Measurements from ENCODE around the gene DPYD. TPM values are rescaled to one million over a fixed set of nuclear protein-coding genes. Genes with fewer than 3 reads are reported as not detected.

The DPYD gene
- total and polyA plus RNA-seq, 4 donors = 17.7 to 99.3 (median 74.4) TPM

DNA sequence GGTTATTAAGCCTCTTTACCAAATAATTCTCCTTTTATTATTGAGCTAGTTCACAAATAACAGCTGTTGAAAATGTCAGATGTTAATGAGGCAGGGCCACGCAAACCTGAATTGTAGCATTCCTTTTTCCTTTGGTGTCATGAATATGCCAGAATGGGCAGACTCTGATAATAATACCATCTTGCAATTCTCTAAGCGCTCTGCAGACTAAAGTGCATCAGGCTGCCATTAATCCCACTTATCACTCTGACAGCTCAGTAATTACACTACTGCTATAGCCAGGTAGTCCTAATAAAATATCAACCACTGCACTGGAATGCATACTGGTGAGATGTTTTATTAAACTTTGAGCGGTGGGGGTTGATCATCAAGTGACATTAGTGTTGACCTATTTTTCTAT is 177.7 kb downstream of the DPYD start:
- Histone ChIP-seq H3K4me1 (ENCODE audit: control insufficient read depth in 5 of 5, insufficient read depth in 5 of 5, low read length in 5 of 5) (no peaks in the 10 kb centered on the region), H3K36me3 (ENCODE audit: control insufficient read depth in 4 of 4, insufficient read depth in 4 of 4, low read length in 4 of 4) (no peaks in the 10 kb centered on the region), H3K9ac (ENCODE audit: insufficient read depth in 1 of 2, low read length in 2 of 2) (no peak overlapping the region), H3K27ac (ENCODE audit: low read depth in 1 of 2, low read length in 1 of 2) (no peak overlapping the region), H3K27me3 (ENCODE audit: control insufficient read depth in 3 of 3, insufficient read depth in 3 of 3, low read length in 2 of 3) (no peaks in the 10 kb centered on the region), H3K9me3 (ENCODE audit: control insufficient read depth in 4 of 4, insufficient read depth in 3 of 4, low read length in 3 of 4) (no peaks in the 10 kb centered on the region), H3K4me3 (no peak overlapping the region)
- DNase-seq (no peak), ATAC-seq (ENCODE audit: insufficient read depth, low FRiP score) (no peak)
- TF ChIP-seq, protein P1, sequence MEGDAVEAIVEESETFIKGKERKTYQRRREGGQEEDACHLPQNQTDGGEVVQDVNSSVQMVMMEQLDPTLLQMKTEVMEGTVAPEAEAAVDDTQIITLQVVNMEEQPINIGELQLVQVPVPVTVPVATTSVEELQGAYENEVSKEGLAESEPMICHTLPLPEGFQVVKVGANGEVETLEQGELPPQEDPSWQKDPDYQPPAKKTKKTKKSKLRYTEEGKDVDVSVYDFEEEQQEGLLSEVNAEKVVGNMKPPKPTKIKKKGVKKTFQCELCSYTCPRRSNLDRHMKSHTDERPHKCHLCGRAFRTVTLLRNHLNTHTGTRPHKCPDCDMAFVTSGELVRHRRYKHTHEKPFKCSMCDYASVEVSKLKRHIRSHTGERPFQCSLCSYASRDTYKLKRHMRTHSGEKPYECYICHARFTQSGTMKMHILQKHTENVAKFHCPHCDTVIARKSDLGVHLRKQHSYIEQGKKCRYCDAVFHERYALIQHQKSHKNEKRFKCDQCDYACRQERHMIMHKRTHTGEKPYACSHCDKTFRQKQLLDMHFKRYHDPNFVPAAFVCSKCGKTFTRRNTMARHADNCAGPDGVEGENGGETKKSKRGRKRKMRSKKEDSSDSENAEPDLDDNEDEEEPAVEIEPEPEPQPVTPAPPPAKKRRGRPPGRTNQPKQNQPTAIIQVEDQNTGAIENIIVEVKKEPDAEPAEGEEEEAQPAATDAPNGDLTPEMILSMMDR (IDR thresholded peaks at IDR 0.05; ENCODE audit: control extremely low read depth, extremely low read depth) = no peak
- 94 to 97% methylated on average over 3 of the region's 3 CpGs for WGBS, 2 donors

DNA sequence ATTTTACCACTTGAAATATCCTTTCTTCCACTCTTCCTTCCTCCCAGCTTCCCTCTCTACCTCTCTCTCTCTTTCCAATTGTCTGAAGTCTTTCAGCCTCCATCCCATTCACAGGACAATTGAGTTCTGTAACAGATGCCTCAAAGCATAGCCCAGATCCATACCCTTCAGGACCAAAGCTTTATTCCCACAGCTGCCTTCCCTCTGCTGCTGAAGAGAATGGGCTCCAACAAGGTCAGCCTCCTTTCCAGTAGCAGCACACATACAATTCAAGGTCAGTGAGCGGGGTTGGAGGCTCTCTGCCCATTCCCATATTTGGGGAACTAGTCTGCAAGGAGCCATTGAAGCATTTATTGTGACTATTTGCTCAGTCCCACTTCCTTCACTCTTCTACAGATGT is 179.9 kb downstream of the DPYD start:
- Histone ChIP-seq H3K4me3 (no peak overlapping the region), H3K36me3 (ENCODE audit: control insufficient read depth in 4 of 4, insufficient read depth in 4 of 4, low read length in 4 of 4) (no peaks in the 10 kb centered on the region), H3K9ac (ENCODE audit: insufficient read depth in 1 of 2, low read length in 2 of 2) (no peak overlapping the region), H3K27ac (ENCODE audit: low read depth in 1 of 2, low read length in 1 of 2) (no peak overlapping the region), H3K9me3 (ENCODE audit: control insufficient read depth in 4 of 4, insufficient read depth in 3 of 4, low read length in 3 of 4) (no peaks in the 10 kb centered on the region), H3K27me3 (ENCODE audit: control insufficient read depth in 3 of 3, insufficient read depth in 3 of 3, low read length in 2 of 3) (no peaks in the 10 kb centered on the region), H3K4me1 (ENCODE audit: control insufficient read depth in 5 of 5, insufficient read depth in 5 of 5, low read length in 5 of 5) (no peaks in the 10 kb centered on the region)
- TF ChIP-seq, protein P1 (IDR thresholded peaks at IDR 0.05; ENCODE audit: control extremely low read depth, extremely low read depth) = no peak
- WGBS, 2 donors = 95 to 98% methylated on average over 1 of the region's 1 CpG
- no peak for ATAC-seq (ENCODE audit: insufficient read depth, low FRiP score)
- no peak for DNase-seq

DNA sequence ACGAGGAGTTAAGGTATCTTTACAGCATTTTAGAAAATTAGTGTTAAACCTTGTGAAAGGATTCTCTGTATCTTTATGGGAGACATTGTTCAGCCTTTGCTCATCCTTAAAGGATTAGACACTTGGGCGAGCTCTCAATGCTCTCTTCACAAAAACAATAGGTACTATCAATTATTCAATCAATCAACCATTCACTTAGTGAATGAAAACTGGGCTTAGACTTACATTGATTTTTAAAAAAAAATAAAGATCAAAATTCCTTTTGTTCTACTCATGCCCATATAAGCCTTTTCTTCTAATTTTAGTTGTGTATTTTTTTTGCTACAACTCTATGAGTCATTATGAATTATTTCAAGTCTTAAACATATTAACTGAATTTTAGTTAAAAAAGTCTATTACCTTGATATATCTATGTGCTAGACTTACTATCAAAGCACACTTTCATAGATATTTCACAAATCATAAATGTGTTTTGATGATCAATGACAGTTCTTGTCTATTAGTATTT is 181.2 kb downstream of the DPYD start:
- Histone ChIP-seq H3K27ac (ENCODE audit: low read depth in 1 of 2, low read length in 1 of 2) (no peak overlapping the region), H3K9ac (ENCODE audit: insufficient read depth in 1 of 2, low read length in 2 of 2) (no peak overlapping the region), H3K27me3 (ENCODE audit: control insufficient read depth in 3 of 3, insufficient read depth in 3 of 3, low read length in 2 of 3) (no peaks in the 10 kb centered on the region), H3K4me3 (no peak overlapping the region), H3K36me3 (ENCODE audit: control insufficient read depth in 4 of 4, insufficient read depth in 4 of 4, low read length in 4 of 4) (no peaks in the 10 kb centered on the region), H3K4me1 (ENCODE audit: control insufficient read depth in 5 of 5, insufficient read depth in 5 of 5, low read length in 5 of 5) (no peaks in the 10 kb centered on the region), H3K9me3 (ENCODE audit: control insufficient read depth in 4 of 4, insufficient read depth in 3 of 4, low read length in 3 of 4) (no peaks in the 10 kb centered on the region)
- ATAC-seq (ENCODE audit: insufficient read depth, low FRiP score) = no peak
- TF ChIP-seq, protein P1 (IDR thresholded peaks at IDR 0.05; ENCODE audit: control extremely low read depth, extremely low read depth) = no peak
- WGBS, 2 donors = 99% methylated on average over 2 of the region's 2 CpGs
- DNase-seq = no peak

DNA sequence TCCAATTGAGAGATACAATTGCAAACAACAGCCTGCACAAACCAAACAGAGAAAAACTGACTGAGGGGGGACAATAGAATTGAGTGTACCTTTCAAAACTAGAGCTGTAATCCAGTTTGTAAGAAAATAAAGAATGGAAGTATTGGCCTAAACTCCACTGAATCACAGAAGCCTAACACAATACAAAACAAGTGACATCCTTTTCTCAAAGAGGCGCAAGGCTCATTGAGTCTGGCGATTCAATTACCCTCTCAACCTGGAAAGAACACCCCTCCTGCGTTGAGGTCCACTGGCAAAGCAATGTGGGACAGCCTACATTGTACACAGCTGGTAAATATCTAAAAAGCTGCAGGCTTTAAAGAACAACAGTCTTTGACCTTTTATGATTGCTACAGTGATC is 182.6 kb downstream of the DPYD start:
- 93 to 97% methylated on average over 3 of the region's 3 CpGs for WGBS, 2 donors
- H3K4me1 ChIP-seq (ENCODE audit: control insufficient read depth in 5 of 5, insufficient read depth in 5 of 5, low read length in 5 of 5) = no peaks in the 10 kb centered on the region
- no peak overlapping the region for H3K9ac ChIP-seq (ENCODE audit: insufficient read depth in 1 of 2, low read length in 2 of 2)
- DNase-seq = no peak
- TF ChIP-seq, protein P1 (IDR thresholded peaks at IDR 0.05; ENCODE audit: control extremely low read depth, extremely low read depth) = no peak
- no peaks in the 10 kb centered on the region for H3K9me3 ChIP-seq (ENCODE audit: control insufficient read depth in 4 of 4, insufficient read depth in 3 of 4, low read length in 3 of 4)
- no peak overlapping the region for H3K4me3 ChIP-seq
- no peak for ATAC-seq (ENCODE audit: insufficient read depth, low FRiP score)
- no peak overlapping the region for H3K27ac ChIP-seq (ENCODE audit: low read depth in 1 of 2, low read length in 1 of 2)
- no peaks in the 10 kb centered on the region for H3K27me3 ChIP-seq (ENCODE audit: control insufficient read depth in 3 of 3, insufficient read depth in 3 of 3, low read length in 2 of 3)
- H3K36me3 ChIP-seq (ENCODE audit: control insufficient read depth in 4 of 4, insufficient read depth in 4 of 4, low read length in 4 of 4) = no peaks in the 10 kb centered on the region

Measured in lung (tissue), 12 donors.